Endothelial cell (in vitro differentiated cells): Measurements from ENCODE around the gene DAB2. TPM values are rescaled to one million over a fixed set of nuclear protein-coding genes. Genes with fewer than 3 reads are reported as not detected.

Experiments
- DNase-seq: peaks from one replicate; pipeline ENCODE4 v3.0.0; 2021; ENCODE audit warnings: low spot score
- H3K27ac Mint-ChIP-seq: one replicate; pipeline ENCODE4 v1.8.0; 2021; ENCODE audit warnings: mixed read lengths, inconsistent platforms; ENCODE audit not compliant: unreplicated experiment
- H3K27me3 Mint-ChIP-seq: one replicate; pipeline ENCODE4 v1.8.0; 2021; ENCODE audit warnings: mild to moderate bottlenecking, moderate library complexity, mixed read lengths, inconsistent platforms; ENCODE audit not compliant: unreplicated experiment
- H3K36me3 Mint-ChIP-seq: one replicate; pipeline ENCODE4 v1.8.0; 2021; ENCODE audit warnings: mild to moderate bottlenecking, low read depth, mixed read lengths, inconsistent platforms; ENCODE audit not compliant: unreplicated experiment
- H3K4me1 Mint-ChIP-seq: one replicate; pipeline ENCODE4 v1.8.0; 2021; ENCODE audit warnings: mild to moderate bottlenecking, mixed read lengths, inconsistent platforms; ENCODE audit not compliant: unreplicated experiment
- H3K4me3 Mint-ChIP-seq: one replicate; pipeline ENCODE4 v1.8.0; 2021; ENCODE audit warnings: mild to moderate bottlenecking, mixed read lengths, inconsistent platforms; ENCODE audit not compliant: unreplicated experiment
- H3K9me3 Mint-ChIP-seq: one replicate; pipeline ENCODE4 v1.8.0; 2021; ENCODE audit warnings: mixed read lengths, inconsistent platforms; ENCODE audit not compliant: unreplicated experiment
- total RNA-seq: library from RNA; stranded (reverse); fragmentation: NEBNext Ultra II Directional; extraction: Animal tissue kit (Norgen Biotek cat#: 25700); gene quantifications from one replicate; pipeline ENCODE4 v1.2.1, GENCODE V29; 2021; ENCODE audit not compliant: unreplicated experiment
- TF ChIP-seq, protein P1 (sequence below): fragments of 200-600 bp; sonication (generic); IDR thresholded peaks from one replicate; pipeline ENCODE4 v1.5.0; 2021; ENCODE audit warnings: antibody characterized with exemption; ENCODE audit not compliant: unreplicated experiment

The DAB2 gene
- total RNA-seq, 1 donor from 2014 or later = 70.7 TPM

DNA sequence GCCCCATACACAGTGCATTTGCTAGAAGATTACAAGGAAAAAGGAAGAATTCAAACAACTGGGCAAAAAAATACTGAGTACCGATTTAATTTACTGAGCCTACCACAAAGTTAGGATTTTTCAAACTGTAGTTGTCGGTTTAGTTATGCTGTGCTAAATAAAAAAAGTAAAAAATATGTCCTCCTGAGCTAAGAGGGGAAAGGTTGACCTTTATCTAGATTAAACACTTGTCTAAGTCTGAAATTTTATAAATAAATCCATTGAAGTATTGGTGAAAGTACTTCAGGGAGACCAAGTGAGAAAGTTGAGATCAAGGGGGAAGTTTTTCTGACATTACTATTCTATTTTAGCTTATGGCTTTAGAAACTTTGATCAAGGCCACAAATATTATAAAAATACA is 19.1 kb upstream of the DAB2 start:
- no peak for DNase-seq
- Mint-ChIP-seq H3K4me1 (peaks cover 14% of the 10 kb centered on the region), H3K36me3 (no peaks in the 10 kb centered on the region), H3K27ac (no peak overlapping the region), H3K27me3 (no peaks in the 10 kb centered on the region), H3K9me3 (no peaks in the 10 kb centered on the region), H3K4me3 (no peak overlapping the region)
- TF ChIP-seq, protein P1, sequence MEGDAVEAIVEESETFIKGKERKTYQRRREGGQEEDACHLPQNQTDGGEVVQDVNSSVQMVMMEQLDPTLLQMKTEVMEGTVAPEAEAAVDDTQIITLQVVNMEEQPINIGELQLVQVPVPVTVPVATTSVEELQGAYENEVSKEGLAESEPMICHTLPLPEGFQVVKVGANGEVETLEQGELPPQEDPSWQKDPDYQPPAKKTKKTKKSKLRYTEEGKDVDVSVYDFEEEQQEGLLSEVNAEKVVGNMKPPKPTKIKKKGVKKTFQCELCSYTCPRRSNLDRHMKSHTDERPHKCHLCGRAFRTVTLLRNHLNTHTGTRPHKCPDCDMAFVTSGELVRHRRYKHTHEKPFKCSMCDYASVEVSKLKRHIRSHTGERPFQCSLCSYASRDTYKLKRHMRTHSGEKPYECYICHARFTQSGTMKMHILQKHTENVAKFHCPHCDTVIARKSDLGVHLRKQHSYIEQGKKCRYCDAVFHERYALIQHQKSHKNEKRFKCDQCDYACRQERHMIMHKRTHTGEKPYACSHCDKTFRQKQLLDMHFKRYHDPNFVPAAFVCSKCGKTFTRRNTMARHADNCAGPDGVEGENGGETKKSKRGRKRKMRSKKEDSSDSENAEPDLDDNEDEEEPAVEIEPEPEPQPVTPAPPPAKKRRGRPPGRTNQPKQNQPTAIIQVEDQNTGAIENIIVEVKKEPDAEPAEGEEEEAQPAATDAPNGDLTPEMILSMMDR = no peak

- no peak overlapping the region for H3K27ac Mint-ChIP-seq
- no peak overlapping the region for H3K4me3 Mint-ChIP-seq
- H3K4me1 Mint-ChIP-seq = peaks cover 14% of the 10 kb centered on the region
- H3K9me3 Mint-ChIP-seq = no peaks in the 10 kb centered on the region
- H3K36me3 Mint-ChIP-seq = no peaks in the 10 kb centered on the region
- no peak for DNase-seq
- TF ChIP-seq, protein P1 = no peak
- H3K27me3 Mint-ChIP-seq = peaks cover 1% of the 10 kb centered on the region
Observed at GRCh38 chr5:39442991-39443390, 18.2 kb upstream of the DAB2 start.

- Mint-ChIP-seq H3K36me3 (no peaks in the 10 kb centered on the region), H3K4me1 (peaks cover 14% of the 10 kb centered on the region), H3K27me3 (peaks cover 1% of the 10 kb centered on the region), H3K9me3 (no peaks in the 10 kb centered on the region), H3K27ac (no peak overlapping the region), H3K4me3 (no peak overlapping the region)
- DNase-seq = no peak
- TF ChIP-seq, protein P1 = no peak
Observed at GRCh38 chr5:39441838-39442237, 17.1 kb upstream of the DAB2 start.

- TF ChIP-seq, protein P1 = no peak
- peaks cover 1% of the 10 kb centered on the region for H3K27me3 Mint-ChIP-seq
- no peak overlapping the region for H3K27ac Mint-ChIP-seq
- H3K4me3 Mint-ChIP-seq = no peak overlapping the region
- peaks cover 14% of the 10 kb centered on the region for H3K4me1 Mint-ChIP-seq
- no peaks in the 10 kb centered on the region for H3K9me3 Mint-ChIP-seq
- DNase-seq = no peak
- H3K36me3 Mint-ChIP-seq = no peaks in the 10 kb centered on the region
Observed at GRCh38 chr5:39440958-39441624, 16.3 kb upstream of the DAB2 start.

DNA sequence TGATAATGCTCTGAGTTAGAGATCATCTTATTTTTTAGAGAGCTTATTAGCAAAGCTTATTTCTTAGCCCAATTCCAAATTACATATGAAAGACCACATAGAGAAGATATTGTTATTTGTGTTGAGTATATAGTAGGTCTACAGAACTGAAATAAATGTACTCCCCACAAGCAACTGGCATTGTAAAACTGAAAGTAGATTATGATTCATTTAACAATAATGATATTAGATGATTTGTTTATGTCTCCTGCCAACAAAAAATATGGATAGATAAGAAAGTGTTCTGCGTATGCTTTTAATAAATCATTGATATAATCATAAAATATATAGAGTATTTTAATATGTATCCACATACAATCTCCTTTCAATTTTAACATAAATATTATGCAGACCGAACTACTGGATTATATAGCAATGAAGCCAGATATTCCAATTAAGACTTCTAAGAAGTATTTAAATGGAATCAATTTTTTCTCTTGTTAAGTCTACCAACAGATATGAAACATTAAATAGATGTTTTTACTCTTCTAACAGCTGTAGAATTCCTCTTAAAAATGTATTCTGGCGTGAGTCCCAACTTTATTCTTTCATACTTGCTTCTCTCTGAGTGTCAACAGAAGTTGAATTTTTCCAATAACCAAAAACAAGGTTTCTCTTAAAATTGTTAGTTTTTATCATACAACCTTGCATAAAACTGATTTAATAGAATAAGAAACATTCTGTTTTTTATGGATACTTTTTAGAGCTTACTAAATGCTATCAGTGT is 15.6 kb upstream of the DAB2 start:
- Mint-ChIP-seq H3K27me3 (peaks cover 1% of the 10 kb centered on the region), H3K27ac (no peak overlapping the region), H3K4me1 (peaks cover 14% of the 10 kb centered on the region), H3K36me3 (no peaks in the 10 kb centered on the region), H3K9me3 (no peaks in the 10 kb centered on the region), H3K4me3 (no peak overlapping the region)
- DNase-seq = no peak
- TF ChIP-seq, protein P1 = no peak
